HCT116 (cell line): ENCODE results near the gene MS4A4A. TPM values are rescaled to one million over a fixed set of nuclear protein-coding genes. Genes with fewer than 3 reads are reported as not detected.

ENCODE experiments used
- ATAC-seq: fragments of 200-7000 bp; cut with Tn5 transposase; 2 replicates; pipeline ENCODE4 v1.9.1; 2020; ENCODE audit warnings: mild to moderate bottlenecking, moderate library complexity
- BruUV-seq: library from RNA; stranded (reverse); fragments of 400-500 nt; replicated peaks from 2 replicates; lab custom pipeline; 2021; lab: Mats Ljungman, UMichigan
- CTCF ChIA-PET: fragments of 300-600 bp; sonication (Branson Sonifier 250); formaldehyde crosslinking; loops from one replicate; lab custom pipeline; 2021; ENCODE audit warnings: antibody characterized with exemption; lab: Charles Lee
- POLR2A ChIA-PET: fragments of 300-600, 350-600 bp; sonication (Branson Sonifier 250); formaldehyde crosslinking; loops from one replicate; lab custom pipeline; 2021; ENCODE audit warnings: antibody characterized with exemption; lab: Charles Lee
- RAD21 ChIA-PET, 2 experiments: fragments of 300-600 bp; sonication (Branson Sonifier 250); formaldehyde crosslinking; loops; one replicate each; lab custom pipeline; 2023; ENCODE audit warnings: low total read pairs in 2 of 2; ENCODE audit not compliant: uncharacterized antibody in 2 of 2, unreplicated experiment in 2 of 2, low non-redundant PET in 1 of 2; lab: Charles Lee
- DNase-seq: peaks from one replicate; pipeline ENCODE4 v3.0.0-alpha.2; 2010; ENCODE audit warnings: low read depth, low spot score
- H2AFZ ChIP-seq: fragments of 200-600 bp; shearing (Covaris generic), sonication (generic); 2 replicates; pipeline ENCODE4 v1.6.1; 2017; ENCODE audit warnings: low read depth, mixed run types, mixed read lengths, antibody characterized with exemption, low read length; ENCODE audit not compliant: poor library complexity, severe bottlenecking
- H3K27ac ChIP-seq: 2 replicates; pipeline ENCODE4 v1.5.1; 2012; ENCODE audit warnings: low read depth, low read length
- H3K27me3 ChIP-seq: fragments of 200-600 bp; sonication (generic); 2 replicates; pipeline ENCODE4 v1.6.1; 2016; ENCODE audit warnings: mixed run types, low read length, mixed read lengths; ENCODE audit not compliant: insufficient read depth
- H3K36me3 ChIP-seq, 2 experiments: fragments of 200-500 bp in 1 of 2; fragments of 200-600 bp in 1 of 2; sonication (Bioruptor generic) in 1 of 2; sonication (generic) in 1 of 2; 2 replicates each; pipeline versions ENCODE4 v1.5.1 to v1.6.1; 2014 to 2016; ENCODE audit warnings: low read length in 2 of 2, inconsistent platforms in 1 of 2, mixed read lengths in 1 of 2, mixed run types in 1 of 2; ENCODE audit not compliant: insufficient read depth in 2 of 2, control insufficient read depth in 1 of 2
- H3K4me1 ChIP-seq, 2 experiments: fragments of 200-600 bp in 1 of 2; sonication (generic) in 1 of 2; 2 replicates each; pipeline versions ENCODE4 v1.5.1 to v1.6.1; 2012 to 2017; ENCODE audit warnings: low read length in 2 of 2, inconsistent platforms in 1 of 2, mild to moderate bottlenecking in 1 of 2, mixed read lengths in 1 of 2, mixed run types in 1 of 2, moderate library complexity in 1 of 2; ENCODE audit not compliant: insufficient read depth in 2 of 2, control insufficient read depth in 1 of 2
- H3K4me2 ChIP-seq: fragments of 200-600 bp; sonication (generic); 2 replicates; pipeline ENCODE4 v1.6.1; 2017; ENCODE audit warnings: mixed run types, low read length, mixed read lengths
- H3K4me3 ChIP-seq, 2 experiments: fragments of 200-600 bp in 1 of 2; sonication (generic) in 1 of 2; replicated peaks in 1 of 2; 2 replicates each; pipeline ENCODE4 v1.5.1; 2011 to 2016; ENCODE audit warnings: low read length in 2 of 2, control low read depth in 1 of 2, low read depth in 1 of 2, mild to moderate bottlenecking in 1 of 2, mixed read lengths in 1 of 2, mixed run types in 1 of 2
- H3K79me2 ChIP-seq: fragments of 200-600 bp; sonication (generic); 2 replicates; pipeline ENCODE4 v1.6.1; 2017; ENCODE audit warnings: mild to moderate bottlenecking, mixed run types, low read length, moderate library complexity, mixed read lengths; ENCODE audit not compliant: insufficient read depth
- H3K9ac ChIP-seq: fragments of 200-600 bp; sonication (generic); 2 replicates; pipeline ENCODE4 v1.6.1; 2016; ENCODE audit warnings: low read length, mixed read lengths
- H3K9me2 ChIP-seq: fragments of 200-600 bp; sonication (generic), shearing (Covaris generic); 2 replicates; pipeline ENCODE4 v1.6.1; 2017; ENCODE audit warnings: mixed run types, mild to moderate bottlenecking, moderate library complexity; ENCODE audit not compliant: insufficient read depth
- H3K9me3 ChIP-seq, 2 experiments: fragments of 200-500 bp in 1 of 2; fragments of 200-600 bp in 1 of 2; sonication (Bioruptor generic) in 1 of 2; sonication (generic) in 1 of 2; 2 replicates each; pipeline ENCODE4 v1.6.1; 2014 to 2017; ENCODE audit warnings: low read length in 2 of 2, mixed read lengths in 2 of 2, inconsistent platforms in 1 of 2, low read depth in 1 of 2, mild to moderate bottlenecking in 1 of 2, mixed run types in 1 of 2, moderate library complexity in 1 of 2; ENCODE audit not compliant: control insufficient read depth in 1 of 2, insufficient read depth in 1 of 2
- H4K20me1 ChIP-seq: fragments of 200-600 bp; sonication (generic), shearing (Covaris generic); 2 replicates; pipeline ENCODE4 v1.6.1; 2017; ENCODE audit warnings: mixed run types, mild to moderate bottlenecking, moderate library complexity; ENCODE audit not compliant: insufficient read depth
- ELF1 ChIP-seq: IDR thresholded peaks from 2 replicates; pipeline ENCODE4 v1.6.1; 2012; ENCODE audit warnings: low read depth, borderline replicate concordance
- JUND ChIP-seq: IDR thresholded peaks from 2 replicates; pipeline ENCODE4 v1.6.1; 2012
- RAD21 ChIP-seq: IDR thresholded peaks from 2 replicates; pipeline ENCODE4 v1.6.1; 2012; ENCODE audit warnings: low read depth, mild to moderate bottlenecking
- SP1 ChIP-seq: IDR thresholded peaks from 2 replicates; pipeline ENCODE4 v1.6.1; 2012; ENCODE audit warnings: low read depth
- SRF ChIP-seq: IDR thresholded peaks from 2 replicates; pipeline ENCODE4 v1.6.1; 2012; ENCODE audit warnings: low read depth
- TCF7L2 ChIP-seq: IDR thresholded peaks from 2 replicates; pipeline ENCODE4 v1.7.0; 2011; ENCODE audit warnings: borderline replicate concordance, inconsistent platforms; ENCODE audit not compliant: insufficient read depth, insufficient read length; ENCODE audit errors: extremely low read depth
- ZNF274 ChIP-seq: fragments of 200-500 bp; sonication (Bioruptor generic); IDR thresholded peaks from 2 replicates; pipeline ENCODE4 v1.6.1; 2014; ENCODE audit warnings: mild to moderate bottlenecking, low read depth, low read length, inconsistent platforms
- intact Hi-C: fragments of 100-400 bp; cut with micrococcal nuclease; formaldehyde crosslinking; loops from 2 replicates; pipeline ENCODE4 v1.10.0; 2022
- total RNA-seq: library from RNA; stranded (reverse); gene quantifications from one replicate; pipeline ENCODE4 v1.2.1, GENCODE V29; 2021; ENCODE audit not compliant: unreplicated experiment
- TF ChIP-seq, protein P1 (sequence below), 3 experiments: fragments of 200-600 bp in 1 of 3; sonication (generic) in 1 of 3; IDR thresholded peaks in 2 of 3; conservative IDR thresholded peaks in 1 of 3; 2 replicates each; pipeline ENCODE4 v1.5.1; 2012 to 2017; ENCODE audit warnings: low read depth in 2 of 3, low read length in 2 of 3, antibody characterized with exemption in 1 of 3, borderline replicate concordance in 1 of 3, control low read depth in 1 of 3, mild to moderate bottlenecking in 1 of 3, mixed read lengths in 1 of 3, mixed run types in 1 of 3, moderate library complexity in 1 of 3; ENCODE audit not compliant: insufficient read depth in 1 of 3

The MS4A4A gene
- total RNA-seq, 1 experiment from 2014 or later, result 0.22 TPM

DNA sequence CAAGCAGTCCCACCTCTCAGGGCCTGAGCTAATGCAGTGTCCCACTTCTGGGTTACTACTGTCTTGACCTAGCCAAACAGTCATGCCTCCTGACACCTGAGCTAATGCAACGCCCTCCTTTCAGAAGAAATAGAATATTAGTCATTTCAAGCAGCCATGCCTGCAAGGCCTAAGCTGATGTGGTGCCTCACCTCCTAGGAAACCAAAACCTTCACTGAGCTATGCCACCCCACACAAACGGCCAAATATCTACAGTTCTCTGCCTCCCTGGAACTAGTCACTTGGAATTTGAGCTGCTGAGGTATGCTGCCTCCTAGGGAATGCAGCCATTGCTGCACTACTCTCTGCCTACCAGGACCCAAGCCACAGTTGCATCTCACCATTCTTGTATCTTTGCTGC lies 38.3 kb downstream of the MS4A4A start (continued):
- TF ChIP-seq SRF (no peak), ZNF274 (no peak), TCF7L2 (no peak), SP1 (no peak), JUND (no peak), ELF1 (no peak), RAD21 (no peak)
- TF ChIP-seq, all 23 proteins: peak for 0

DNA sequence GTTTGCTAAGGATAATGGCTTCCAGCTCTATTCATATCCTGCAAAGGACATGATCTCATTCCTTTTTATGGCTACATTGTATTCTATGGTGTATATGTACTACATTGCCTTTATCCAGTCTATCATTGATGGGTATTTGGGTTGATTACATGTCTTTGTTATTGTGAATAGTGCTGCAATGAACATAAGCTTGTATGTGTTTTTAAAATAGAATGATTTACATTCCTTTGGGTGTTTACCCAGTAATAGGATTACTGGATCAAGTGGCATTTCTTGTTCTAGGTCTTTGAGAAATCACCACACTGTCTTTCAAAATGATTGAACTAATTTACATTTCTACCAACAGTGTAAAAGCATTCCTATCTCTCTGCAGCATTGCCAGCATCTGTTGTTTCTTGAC lies 40.6 kb downstream of the MS4A4A start:
- H3K4me2 ChIP-seq, result no peak overlapping the region
- intact Hi-C loops, result no loop called here
- ATAC-seq (no peak), DNase-seq (no peak)
- H3K9me2 ChIP-seq, result no peaks in the 10 kb centered on the region
- H3K27ac ChIP-seq, result no peak overlapping the region
- BruUV-seq, result no TSS peak
- TF ChIP-seq, protein P1, sequence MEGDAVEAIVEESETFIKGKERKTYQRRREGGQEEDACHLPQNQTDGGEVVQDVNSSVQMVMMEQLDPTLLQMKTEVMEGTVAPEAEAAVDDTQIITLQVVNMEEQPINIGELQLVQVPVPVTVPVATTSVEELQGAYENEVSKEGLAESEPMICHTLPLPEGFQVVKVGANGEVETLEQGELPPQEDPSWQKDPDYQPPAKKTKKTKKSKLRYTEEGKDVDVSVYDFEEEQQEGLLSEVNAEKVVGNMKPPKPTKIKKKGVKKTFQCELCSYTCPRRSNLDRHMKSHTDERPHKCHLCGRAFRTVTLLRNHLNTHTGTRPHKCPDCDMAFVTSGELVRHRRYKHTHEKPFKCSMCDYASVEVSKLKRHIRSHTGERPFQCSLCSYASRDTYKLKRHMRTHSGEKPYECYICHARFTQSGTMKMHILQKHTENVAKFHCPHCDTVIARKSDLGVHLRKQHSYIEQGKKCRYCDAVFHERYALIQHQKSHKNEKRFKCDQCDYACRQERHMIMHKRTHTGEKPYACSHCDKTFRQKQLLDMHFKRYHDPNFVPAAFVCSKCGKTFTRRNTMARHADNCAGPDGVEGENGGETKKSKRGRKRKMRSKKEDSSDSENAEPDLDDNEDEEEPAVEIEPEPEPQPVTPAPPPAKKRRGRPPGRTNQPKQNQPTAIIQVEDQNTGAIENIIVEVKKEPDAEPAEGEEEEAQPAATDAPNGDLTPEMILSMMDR (IDR thresholded peaks at IDR 0.05 in 2 of 3, conservative IDR thresholded peaks at IDR 0.05 in 1 of 3; ENCODE audit: borderline replicate concordance in 1 of 3, insufficient read depth in 1 of 3, low read depth in 2 of 3, low read length in 2 of 3), result no peak
- H3K9ac ChIP-seq, result no peak overlapping the region
- ChIA-PET CTCF (no interaction called here), RAD21 (no interaction called here), POLR2A (no interaction called here)
- no peaks in the 10 kb centered on the region for H3K27me3 ChIP-seq
- H2AFZ ChIP-seq, result no peak overlapping the region
- H3K4me3 ChIP-seq, result no peak overlapping the region
- H3K4me1 ChIP-seq, result no peaks in the 10 kb centered on the region
- H3K36me3 ChIP-seq, result no peaks in the 10 kb centered on the region
- H4K20me1 ChIP-seq, result no peaks in the 10 kb centered on the region
- no peaks in the 10 kb centered on the region for H3K9me3 ChIP-seq
- H3K79me2 ChIP-seq, result no peaks in the 10 kb centered on the region
